Measurements from ENCODE around the gene PDPK1. TPM values are rescaled to one million over a fixed set of nuclear protein-coding genes. Genes with fewer than 3 reads are reported as not detected.

The PDPK1 gene
- total RNA-seq, 1 donor from 2014 or later: 74.4 TPM

GRCh38 chr16:2524339-2524938 lies 13.4 kb upstream of the PDPK1 start:
- ATAC-seq: no peak
- intact Hi-C loops (cut with DNase I): no loop called here
- DNase-seq: no peak
- TF ChIP-seq CTCF (IDR thresholded peaks at IDR 0.05): no peak
- H3K9me3 ChIP-seq: no peaks in the 10 kb centered on the region
- H3K27me3 ChIP-seq (ENCODE audit: low read depth): no peaks in the 10 kb centered on the region
- H3K4me1 ChIP-seq: peaks cover 23% of the 10 kb centered on the region
- peaks cover 79% of the 10 kb centered on the region for H3K36me3 ChIP-seq
- no peak overlapping the region for H3K4me3 ChIP-seq
- no peak overlapping the region for H3K27ac ChIP-seq

GRCh38 chr16:2526135-2526534 lies 11.7 kb upstream of the PDPK1 start:
- ATAC-seq: peak; percentile 59 to 78
- intact Hi-C loops (cut with DNase I): no loop called here
- TF ChIP-seq CTCF (IDR thresholded peaks at IDR 0.05): no peak
- Histone ChIP-seq H3K4me3 (no peak overlapping the region), H3K27ac (peak overlapping the region; percentile 46), H3K27me3 (ENCODE audit: low read depth) (no peaks in the 10 kb centered on the region), H3K4me1 (peaks cover 15% of the 10 kb centered on the region), H3K9me3 (no peaks in the 10 kb centered on the region), H3K36me3 (peaks cover 82% of the 10 kb centered on the region)
- DNase-seq: peak; percentile 73

- Histone ChIP-seq H3K4me1 (peaks cover 16% of the 10 kb centered on the region), H3K36me3 (peaks cover 75% of the 10 kb centered on the region), H3K9me3 (no peaks in the 10 kb centered on the region), H3K27me3 (ENCODE audit: low read depth) (no peaks in the 10 kb centered on the region), H3K27ac (peak overlapping the region; percentile 46), H3K4me3 (no peak overlapping the region)
- no peak for ATAC-seq
- peak; percentile 46 for DNase-seq
- intact Hi-C loops (cut with DNase I): no loop called here
- TF ChIP-seq CTCF (IDR thresholded peaks at IDR 0.05): no peak
Observed at GRCh38 chr16:2527071-2527783, 10.6 kb upstream of the PDPK1 start.

- H3K36me3 ChIP-seq: peaks cover 71% of the 10 kb centered on the region
- no peak for ATAC-seq
- peak; percentile 45 for DNase-seq
- no peaks in the 10 kb centered on the region for H3K27me3 ChIP-seq (ENCODE audit: low read depth)
- no peaks in the 10 kb centered on the region for H3K9me3 ChIP-seq
- intact Hi-C loops (cut with DNase I): no loop called here
- no peak overlapping the region for H3K4me3 ChIP-seq
- peaks cover 16% of the 10 kb centered on the region for H3K4me1 ChIP-seq
- no peak for TF ChIP-seq CTCF (IDR thresholded peaks at IDR 0.05)
- H3K27ac ChIP-seq: no peak overlapping the region
Observed at GRCh38 chr16:2527784-2528100, 10.1 kb upstream of the PDPK1 start.

- peaks cover 16% of the 10 kb centered on the region for H3K4me1 ChIP-seq
- peak; percentile 48 for DNase-seq
- no peaks in the 10 kb centered on the region for H3K27me3 ChIP-seq (ENCODE audit: low read depth)
- intact Hi-C loops (cut with DNase I): no loop called here
- no peak overlapping the region for H3K4me3 ChIP-seq
- H3K36me3 ChIP-seq: peaks cover 65% of the 10 kb centered on the region
- no peak overlapping the region for H3K27ac ChIP-seq
- TF ChIP-seq CTCF (IDR thresholded peaks at IDR 0.05): no peak
- no peaks in the 10 kb centered on the region for H3K9me3 ChIP-seq
- no peak for ATAC-seq
Observed at GRCh38 chr16:2528161-2529060, 9.4 kb upstream of the PDPK1 start.
